ENCODE results near the gene GALNT10. TPM values are rescaled to one million over a fixed set of nuclear protein-coding genes. Genes with fewer than 3 reads are reported as not detected.
A peak's percentile ranks its signal among the peaks of the same experiment; 100 is the strongest.

GALNT10 gene
- polyA plus RNA-seq, 2 of the 4 experiments (the other 2 are of a cell fraction) = 110 to 156 TPM

DNA sequence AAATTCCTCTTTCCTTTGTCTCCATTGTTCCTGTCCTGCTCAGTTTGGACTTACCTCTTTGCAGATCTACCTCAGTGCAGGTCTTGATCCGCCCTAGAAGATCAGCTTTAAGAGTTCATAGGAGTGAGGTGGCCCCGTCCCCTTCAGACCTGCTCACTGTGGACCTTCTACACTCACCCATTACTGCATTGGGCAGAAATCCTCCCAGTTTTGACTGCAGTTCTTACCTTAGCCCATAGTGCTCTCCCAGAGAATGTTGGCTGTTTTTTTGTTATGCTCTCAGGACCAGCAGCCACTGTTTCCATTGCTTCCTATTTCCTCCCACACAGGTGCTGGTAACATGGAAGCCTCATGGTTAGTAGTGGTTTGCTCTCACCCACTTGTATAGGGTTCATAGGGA is 63.3 kb downstream of the GALNT10 start:
- ATAC-seq = 0 out of 6 replicates have a peak, but pooled peaks of 1 of the 2 experiments have one; percentile 34
- FAIRE-seq = no peak
- TF ChIP-seq SREBF2 (IDR thresholded peaks at IDR 0.05) (no peak), HDAC2 (IDR thresholded peaks at IDR 0.05) (no peak), ESRRA (IDR thresholded peaks at IDR 0.05; ENCODE audit: borderline replicate concordance, low read length) (no peak), JUN (IDR thresholded peaks at IDR 0.05) (no peak), CHD2 (IDR thresholded peaks at IDR 0.05; ENCODE audit: low read length, partially characterized antibody) (no peak), CHD4 (IDR thresholded peaks at IDR 0.05; ENCODE audit: borderline replicate concordance) (no peak), ZC3H11A (IDR thresholded peaks at IDR 0.05) (no peak), KDM5A (IDR thresholded peaks at IDR 0.05) (no peak)
- TF ChIP-seq, protein P1, sequence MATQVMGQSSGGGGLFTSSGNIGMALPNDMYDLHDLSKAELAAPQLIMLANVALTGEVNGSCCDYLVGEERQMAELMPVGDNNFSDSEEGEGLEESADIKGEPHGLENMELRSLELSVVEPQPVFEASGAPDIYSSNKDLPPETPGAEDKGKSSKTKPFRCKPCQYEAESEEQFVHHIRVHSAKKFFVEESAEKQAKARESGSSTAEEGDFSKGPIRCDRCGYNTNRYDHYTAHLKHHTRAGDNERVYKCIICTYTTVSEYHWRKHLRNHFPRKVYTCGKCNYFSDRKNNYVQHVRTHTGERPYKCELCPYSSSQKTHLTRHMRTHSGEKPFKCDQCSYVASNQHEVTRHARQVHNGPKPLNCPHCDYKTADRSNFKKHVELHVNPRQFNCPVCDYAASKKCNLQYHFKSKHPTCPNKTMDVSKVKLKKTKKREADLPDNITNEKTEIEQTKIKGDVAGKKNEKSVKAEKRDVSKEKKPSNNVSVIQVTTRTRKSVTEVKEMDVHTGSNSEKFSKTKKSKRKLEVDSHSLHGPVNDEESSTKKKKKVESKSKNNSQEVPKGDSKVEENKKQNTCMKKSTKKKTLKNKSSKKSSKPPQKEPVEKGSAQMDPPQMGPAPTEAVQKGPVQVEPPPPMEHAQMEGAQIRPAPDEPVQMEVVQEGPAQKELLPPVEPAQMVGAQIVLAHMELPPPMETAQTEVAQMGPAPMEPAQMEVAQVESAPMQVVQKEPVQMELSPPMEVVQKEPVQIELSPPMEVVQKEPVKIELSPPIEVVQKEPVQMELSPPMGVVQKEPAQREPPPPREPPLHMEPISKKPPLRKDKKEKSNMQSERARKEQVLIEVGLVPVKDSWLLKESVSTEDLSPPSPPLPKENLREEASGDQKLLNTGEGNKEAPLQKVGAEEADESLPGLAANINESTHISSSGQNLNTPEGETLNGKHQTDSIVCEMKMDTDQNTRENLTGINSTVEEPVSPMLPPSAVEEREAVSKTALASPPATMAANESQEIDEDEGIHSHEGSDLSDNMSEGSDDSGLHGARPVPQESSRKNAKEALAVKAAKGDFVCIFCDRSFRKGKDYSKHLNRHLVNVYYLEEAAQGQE (IDR thresholded peaks at IDR 0.05) = no peak
- CTCF ChIA-PET = no interaction called here
- no peak for DNase-seq (ENCODE audit: low read depth in 1 of 2, low spot score in 1 of 2)
- POLR2A ChIA-PET = no interaction called here
- Histone ChIP-seq H3K4me1 (peaks cover 33% of the 10 kb centered on the region), H3K27ac (no peak overlapping the region), H3K4me3 (no peak overlapping the region), H3K4me2 (no peak overlapping the region), H3K9me3 (no peaks in the 10 kb centered on the region)
- 94% methylated on average over 2 of the region's 2 CpGs for WGBS (ENCODE audit: missing lambda C conversion rate)

DNA sequence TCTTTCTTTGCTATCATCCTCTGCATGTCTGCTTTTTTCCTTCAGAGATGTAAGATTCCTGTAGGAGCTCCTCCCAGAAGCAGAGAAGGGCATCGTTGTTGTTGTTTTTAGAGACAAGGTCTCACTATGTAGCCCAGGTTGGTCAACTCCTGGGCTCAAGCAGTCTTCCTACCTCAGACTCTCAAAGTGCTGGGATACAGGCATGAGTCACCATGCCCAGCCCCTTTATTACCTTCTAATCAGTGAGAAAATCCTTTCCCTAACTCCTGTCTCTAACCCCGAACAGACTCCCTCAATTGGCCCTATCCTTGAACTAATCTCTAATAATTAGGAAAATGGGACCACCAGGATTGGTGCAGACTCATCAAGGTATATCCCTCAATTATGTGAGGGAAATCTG is 64.4 kb downstream of the GALNT10 start:
- no peak overlapping the region for H3K4me2 ChIP-seq
- TF ChIP-seq KDM5A (IDR thresholded peaks at IDR 0.05) = no peak
- TF ChIP-seq HDAC2 (IDR thresholded peaks at IDR 0.05) = no peak
- TF ChIP-seq HEYL (CRISPR knock-in tag; IDR thresholded peaks at IDR 0.05) = no peak
- no peak for TF ChIP-seq CHD4 (IDR thresholded peaks at IDR 0.05; ENCODE audit: borderline replicate concordance)
- TF ChIP-seq FOSB (CRISPR knock-in tag; IDR thresholded peaks at IDR 0.05) = no peak
- no peak for TF ChIP-seq GATA3 (IDR thresholded peaks at IDR 0.05; ENCODE audit: borderline replicate concordance)
- no peaks in the 10 kb centered on the region for H3K9me3 ChIP-seq
- ATAC-seq = no peak
- no peak overlapping the region for H3K27ac ChIP-seq
- 89% methylated on average over 2 of the region's 2 CpGs for WGBS (ENCODE audit: missing lambda C conversion rate)
- DNase-seq (ENCODE audit: low read depth in 1 of 2, low spot score in 1 of 2) = no peak
- no peak for FAIRE-seq
- ChIA-PET POLR2A (no interaction called here), CTCF (no interaction called here)
- peaks cover 44% of the 10 kb centered on the region for H3K4me1 ChIP-seq
- H3K4me3 ChIP-seq = no peak overlapping the region

DNA sequence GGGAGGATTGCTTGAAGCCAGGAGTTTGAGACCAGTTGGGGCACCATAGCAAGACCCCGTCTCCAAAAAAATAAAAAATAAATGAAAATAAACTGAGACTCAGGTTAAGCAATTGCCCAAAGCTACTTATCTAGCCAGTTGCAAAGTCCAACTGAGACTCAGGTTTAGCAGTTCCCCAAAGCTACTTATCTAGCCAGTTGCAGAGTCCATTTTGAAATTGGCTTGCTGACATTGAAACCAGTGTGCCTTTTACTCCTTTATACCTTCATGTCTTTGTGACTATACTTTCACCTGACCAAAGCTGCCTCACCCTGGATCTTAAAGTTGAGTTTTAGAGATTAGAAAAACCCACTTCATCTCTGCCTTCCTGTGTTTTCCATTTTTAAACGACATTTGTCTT is 66.5 kb downstream of the GALNT10 start:
- H3K9me3 ChIP-seq = no peaks in the 10 kb centered on the region
- WGBS (ENCODE audit: missing lambda C conversion rate) = 71% methylated on average over 2 of the region's 2 CpGs
- ATAC-seq (no peak), DNase-seq (ENCODE audit: low read depth in 1 of 2, low spot score in 1 of 2) (no peak), FAIRE-seq (no peak)
- H3K4me3 ChIP-seq = no peak overlapping the region
- ChIA-PET CTCF (interaction anchor here (1.0 kb wide), 1 partner anchor 148 kb away, joined by 4 read pairs; no protein-coding TSS in a partner anchor), POLR2A (no interaction called here)
- H3K4me1 ChIP-seq = peaks cover 44% of the 10 kb centered on the region
- no peak overlapping the region for H3K4me2 ChIP-seq
- H3K27ac ChIP-seq = no peak overlapping the region
- TF ChIP-seq POLR2AphosphoS2 (conservative IDR thresholded peaks at IDR 0.05; ENCODE audit: low read length) = no peak
- TF ChIP-seq CBX2 (IDR thresholded peaks at IDR 0.05; ENCODE audit: borderline replicate concordance, low read depth) = no peak
- TF ChIP-seq, protein P2, sequence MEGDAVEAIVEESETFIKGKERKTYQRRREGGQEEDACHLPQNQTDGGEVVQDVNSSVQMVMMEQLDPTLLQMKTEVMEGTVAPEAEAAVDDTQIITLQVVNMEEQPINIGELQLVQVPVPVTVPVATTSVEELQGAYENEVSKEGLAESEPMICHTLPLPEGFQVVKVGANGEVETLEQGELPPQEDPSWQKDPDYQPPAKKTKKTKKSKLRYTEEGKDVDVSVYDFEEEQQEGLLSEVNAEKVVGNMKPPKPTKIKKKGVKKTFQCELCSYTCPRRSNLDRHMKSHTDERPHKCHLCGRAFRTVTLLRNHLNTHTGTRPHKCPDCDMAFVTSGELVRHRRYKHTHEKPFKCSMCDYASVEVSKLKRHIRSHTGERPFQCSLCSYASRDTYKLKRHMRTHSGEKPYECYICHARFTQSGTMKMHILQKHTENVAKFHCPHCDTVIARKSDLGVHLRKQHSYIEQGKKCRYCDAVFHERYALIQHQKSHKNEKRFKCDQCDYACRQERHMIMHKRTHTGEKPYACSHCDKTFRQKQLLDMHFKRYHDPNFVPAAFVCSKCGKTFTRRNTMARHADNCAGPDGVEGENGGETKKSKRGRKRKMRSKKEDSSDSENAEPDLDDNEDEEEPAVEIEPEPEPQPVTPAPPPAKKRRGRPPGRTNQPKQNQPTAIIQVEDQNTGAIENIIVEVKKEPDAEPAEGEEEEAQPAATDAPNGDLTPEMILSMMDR (IDR thresholded peaks at IDR 0.05) = no peak
- TF ChIP-seq PHF8 (IDR thresholded peaks at IDR 0.05; ENCODE audit: borderline replicate concordance, low read depth) = no peak
- TF ChIP-seq, protein P3, sequence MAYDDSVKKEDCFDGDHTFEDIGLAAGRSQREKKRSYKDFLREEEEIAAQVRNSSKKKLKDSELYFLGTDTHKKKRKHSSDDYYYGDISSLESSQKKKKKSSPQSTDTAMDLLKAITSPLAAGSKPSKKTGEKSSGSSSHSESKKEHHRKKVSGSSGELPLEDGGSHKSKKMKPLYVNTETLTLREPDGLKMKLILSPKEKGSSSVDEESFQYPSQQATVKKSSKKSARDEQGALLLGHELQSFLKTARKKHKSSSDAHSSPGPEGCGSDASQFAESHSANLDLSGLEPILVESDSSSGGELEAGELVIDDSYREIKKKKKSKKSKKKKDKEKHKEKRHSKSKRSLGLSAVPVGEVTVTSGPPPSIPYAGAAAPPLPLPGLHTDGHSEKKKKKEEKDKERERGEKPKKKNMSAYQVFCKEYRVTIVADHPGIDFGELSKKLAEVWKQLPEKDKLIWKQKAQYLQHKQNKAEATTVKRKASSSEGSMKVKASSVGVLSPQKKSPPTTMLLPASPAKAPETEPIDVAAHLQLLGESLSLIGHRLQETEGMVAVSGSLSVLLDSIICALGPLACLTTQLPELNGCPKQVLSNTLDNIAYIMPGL (CRISPR knock-in tag; IDR thresholded peaks at IDR 0.05; ENCODE audit: borderline replicate concordance) = no peak
- no peak for TF ChIP-seq CEBPB (IDR thresholded peaks at IDR 0.05)
- no peak for TF ChIP-seq HDAC2 (IDR thresholded peaks at IDR 0.05)
- no peak for TF ChIP-seq CHD2 (IDR thresholded peaks at IDR 0.05; ENCODE audit: low read length, partially characterized antibody)
- TF ChIP-seq, protein P4, sequence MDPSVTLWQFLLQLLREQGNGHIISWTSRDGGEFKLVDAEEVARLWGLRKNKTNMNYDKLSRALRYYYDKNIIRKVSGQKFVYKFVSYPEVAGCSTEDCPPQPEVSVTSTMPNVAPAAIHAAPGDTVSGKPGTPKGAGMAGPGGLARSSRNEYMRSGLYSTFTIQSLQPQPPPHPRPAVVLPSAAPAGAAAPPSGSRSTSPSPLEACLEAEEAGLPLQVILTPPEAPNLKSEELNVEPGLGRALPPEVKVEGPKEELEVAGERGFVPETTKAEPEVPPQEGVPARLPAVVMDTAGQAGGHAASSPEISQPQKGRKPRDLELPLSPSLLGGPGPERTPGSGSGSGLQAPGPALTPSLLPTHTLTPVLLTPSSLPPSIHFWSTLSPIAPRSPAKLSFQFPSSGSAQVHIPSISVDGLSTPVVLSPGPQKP (IDR thresholded peaks at IDR 0.05; ENCODE audit: low read depth, low read length) = no peak
- no peak for TF ChIP-seq POLR2A (IDR thresholded peaks at IDR 0.05; ENCODE audit: low read length)
